B cell (primary cell): ENCODE results near the gene RAB5A. TPM values are rescaled to one million over a fixed set of nuclear protein-coding genes. Genes with fewer than 3 reads are reported as not detected.

Experiments
- ATAC-seq: fragments of 200-7000 bp; cut with Tn5 transposase; one replicate; pipeline ENCODE4 v1.10.0; 2021; ENCODE audit warnings: low read depth, mild to moderate bottlenecking, moderate number of reproducible peaks, moderate library complexity
- CTCF ChIA-PET: fragments of 350-600 bp; sonication (Branson Sonifier 250); formaldehyde crosslinking; loops from one replicate; lab custom pipeline; 2021; ENCODE audit warnings: antibody characterized with exemption, inconsistent platforms; lab: Charles Lee
- POLR2A ChIA-PET: fragments of 350-600 bp; sonication (Branson Sonifier 250); formaldehyde crosslinking; loops from one replicate; lab custom pipeline; 2021; ENCODE audit warnings: antibody characterized with exemption; lab: Charles Lee
- DNase-seq: peaks from one replicate; pipeline ENCODE4 v3.0.0; 2013
- H2AFZ ChIP-seq: 2 replicates; pipeline ENCODE4 v1.6.1; 2012; ENCODE audit warnings: mild to moderate bottlenecking, low read depth, low read length; ENCODE audit not compliant: insufficient read depth, poor library complexity, severe bottlenecking
- H3K27ac ChIP-seq, 2 donors: 1 replicate in 1 of 2; 2 replicates in 1 of 2; pipeline ENCODE4 v1.5.1; 2012 to 2013; ENCODE audit warnings: low read length in 2 of 2, mild to moderate bottlenecking in 2 of 2, moderate library complexity in 1 of 2
- H3K27me3 ChIP-seq, 4 experiments: fragments of 200-600 bp in 1 of 4; sonication (generic) in 1 of 4; replicated peaks in 1 of 4; 1 replicate in 2 of 4; 2 replicates in 2 of 4; pipeline versions ENCODE4 v1.6.1 to v1.7.0; 2013 to 2016; ENCODE audit warnings: low read length in 3 of 4, mild to moderate bottlenecking in 2 of 4, mixed read lengths in 1 of 4, moderate library complexity in 1 of 4; ENCODE audit not compliant: insufficient read depth in 4 of 4, control insufficient read depth in 3 of 4; ENCODE audit errors: control extremely low read depth in 1 of 4
- H3K36me3 ChIP-seq, 2 experiments: replicated peaks in 1 of 2; 1 replicate in 1 of 2; 2 replicates in 1 of 2; pipeline versions ENCODE4 v1.6.1 to v1.7.1; 2013; ENCODE audit warnings: low read length in 1 of 2; ENCODE audit not compliant: insufficient read depth in 2 of 2, control insufficient read depth in 1 of 2; ENCODE audit errors: control extremely low read depth in 1 of 2, extremely low read depth in 1 of 2
- H3K4me1 ChIP-seq, 2 donors: fragments of 200-600 bp in 1 of 2; sonication (generic) in 1 of 2; 1 replicate in 1 of 2; 2 replicates in 1 of 2; pipeline versions ENCODE4 v1.5.1 to v1.6.1; 2013 to 2017; ENCODE audit warnings: low read length in 2 of 2; ENCODE audit not compliant: control insufficient read depth in 2 of 2, insufficient read depth in 2 of 2
- H3K4me2 ChIP-seq: replicated peaks from 2 replicates; pipeline ENCODE3; 2012; ENCODE audit warnings: mild to moderate bottlenecking, low read depth, low read length; ENCODE audit not compliant: poor library complexity, severe bottlenecking
- H3K4me3 ChIP-seq, 5 experiments: fragments of 200-600 bp in 1 of 5; sonication (generic) in 1 of 5; 1 replicate in 3 of 5; 2 replicates in 2 of 5; pipeline versions ENCODE4 v1.5.1 to v1.7.0; 2011 to 2016; ENCODE audit warnings: low read length in 4 of 5, mild to moderate bottlenecking in 4 of 5, low read depth in 2 of 5, control low read depth in 1 of 5, moderate library complexity in 1 of 5; ENCODE audit not compliant: insufficient read depth in 1 of 5; ENCODE audit errors: control extremely low read depth in 1 of 5, extremely low read depth in 1 of 5
- H3K79me2 ChIP-seq: fragments of 200-600 bp; sonication (generic); one replicate; pipeline ENCODE4 v1.6.0; 2016; ENCODE audit warnings: low read length; ENCODE audit not compliant: control insufficient read depth, insufficient read depth
- H3K9ac ChIP-seq: fragments of 200-600 bp; sonication (generic); 2 replicates; pipeline ENCODE4 v1.6.1; 2017; ENCODE audit warnings: mild to moderate bottlenecking, low read length, moderate library complexity
- H3K9me3 ChIP-seq, 3 donors: one replicate each; pipeline versions ENCODE4 v1.6.1 to v1.7.1; 2013; ENCODE audit warnings: low read length in 2 of 3; ENCODE audit not compliant: control insufficient read depth in 2 of 3, insufficient read depth in 1 of 3; ENCODE audit errors: control extremely low read depth in 1 of 3
- H4K20me1 ChIP-seq: 2 replicates; pipeline ENCODE4 v1.6.0; 2012; ENCODE audit warnings: mild to moderate bottlenecking, low read length; ENCODE audit not compliant: insufficient read depth, control insufficient read depth, poor library complexity, severe bottlenecking
- H3K27ac Mint-ChIP-seq: one replicate; pipeline ENCODE4 v1.8.0; 2021; ENCODE audit warnings: mixed read lengths
- H3K27me3 Mint-ChIP-seq: one replicate; pipeline ENCODE4 v1.8.0; 2021; ENCODE audit warnings: mixed read lengths
- H3K4me1 Mint-ChIP-seq: one replicate; pipeline ENCODE4 v1.8.0; 2021; ENCODE audit warnings: mixed read lengths
- H3K4me3 Mint-ChIP-seq: one replicate; pipeline ENCODE4 v1.8.0; 2021; ENCODE audit warnings: mixed read lengths
- H3K9me3 Mint-ChIP-seq: one replicate; pipeline ENCODE4 v1.8.0; 2022; ENCODE audit warnings: mixed read lengths; ENCODE audit not compliant: insufficient read depth
- CTCF ChIP-seq: fragments of 200-600 bp; IDR thresholded peaks from one replicate; pipeline ENCODE4 v1.8.0; 2022; ENCODE audit warnings: antibody characterized with exemption, mild to moderate bottlenecking
- EZH2 ChIP-seq: IDR thresholded peaks from 2 replicates; pipeline ENCODE4 v1.6.1; 2012; ENCODE audit warnings: borderline replicate concordance, low read depth, mild to moderate bottlenecking, moderate library complexity, low read length; ENCODE audit not compliant: insufficient read depth, poor library complexity, severe bottlenecking
- WGBS: methylation state at CpG from one replicate; pipeline ENCODE4 v1.1.5; 2013; ENCODE audit warnings: missing lambda C conversion rate; ENCODE audit not compliant: insufficient coverage; 5-methylcytosine and 5-hydroxymethylcytosine counted together
- intact Hi-C: fragments of 100-400 bp; cut with micrococcal nuclease; formaldehyde crosslinking; loops from one replicate; pipeline ENCODE4 v1.10.0; 2022
- polyA plus RNA-seq: library from polyadenylated mRNA; depleted of rRNA; stranded (reverse); fragments of >200 nt; gene quantifications from 2 replicates; pipeline ENCODE4 v1.2.3, GENCODE V29; 2012
- total RNA-seq, 2 donors: library from RNA; stranded (reverse); fragments of 120-200 nt in 1 of 2; gene quantifications; 1 replicate in 1 of 2; 2 replicates in 1 of 2; pipeline versions ENCODE4 v1.2.3 to v1.2.4, GENCODE V29; 2013 to 2022

Gene RAB5A
- total and polyA plus RNA-seq, 2 donors (not counting 1 experiment from before 2014, with no cell fraction given) = 21.7 to 59.4 TPM

GRCh38 chr3:19994796-19995195 is 47.9 kb downstream of the RAB5A start:
- Histone ChIP-seq H2AFZ (no peak overlapping the region), H3K4me3 (no peak overlapping the region), H3K36me3 (no peaks in the 10 kb centered on the region), H3K9me3 (peaks cover 0 to 3% (median 0%) of the 10 kb centered on the region in 3 donors), H3K9ac (no peak overlapping the region), H3K27ac (no peak overlapping the region), H3K4me1 (no peaks in the 10 kb centered on the region), H3K79me2 (no peaks in the 10 kb centered on the region), H4K20me1 (no peaks in the 10 kb centered on the region), H3K4me2 (no peak overlapping the region), H3K27me3 (no peaks in the 10 kb centered on the region)
- Mint-ChIP-seq H3K27ac (no peak overlapping the region), H3K4me3 (no peak overlapping the region), H3K4me1 (no peaks in the 10 kb centered on the region), H3K27me3 (no peaks in the 10 kb centered on the region), H3K9me3 (no peaks in the 10 kb centered on the region)
- ChIA-PET POLR2A (no interaction called here), CTCF (no interaction called here)
- TF ChIP-seq CTCF (no peak), EZH2 (no peak)
- 100% methylated on average over 2 of the region's 2 CpGs for WGBS
- ATAC-seq (no peak), DNase-seq (no peak)
- intact Hi-C loops = no loop called here

GRCh38 chr3:19997502-19997901 is 50.6 kb downstream of the RAB5A start:
- intact Hi-C loops = no loop called here

More at GRCh38 chr3:19997502-19997901, 50.6 kb downstream of the RAB5A start:
- Histone ChIP-seq H3K4me3 (no peak overlapping the region), H3K4me2 (no peak overlapping the region), H3K9me3 (peaks cover 0 to 3% (median 0%) of the 10 kb centered on the region in 3 donors), H4K20me1 (no peaks in the 10 kb centered on the region), H2AFZ (no peak overlapping the region), H3K36me3 (no peaks in the 10 kb centered on the region), H3K27ac (no peak overlapping the region), H3K27me3 (no peaks in the 10 kb centered on the region), H3K79me2 (no peaks in the 10 kb centered on the region), H3K4me1 (no peaks in the 10 kb centered on the region), H3K9ac (no peak overlapping the region)
- POLR2A ChIA-PET = no interaction called here
- CTCF ChIA-PET = no interaction called here
- H3K27me3 Mint-ChIP-seq = no peaks in the 10 kb centered on the region
- TF ChIP-seq CTCF (no peak), EZH2 (no peak)
- ATAC-seq (no peak), DNase-seq (no peak)
- no peak overlapping the region for H3K4me3 Mint-ChIP-seq
- no peak overlapping the region for H3K27ac Mint-ChIP-seq
- H3K9me3 Mint-ChIP-seq = no peaks in the 10 kb centered on the region
- WGBS = 100% methylated on average over 3 of the region's 4 CpGs
- H3K4me1 Mint-ChIP-seq = no peaks in the 10 kb centered on the region
